Parathyroid adenoma (tissue), 2 donors: Measurements from ENCODE around the gene ARPC4.

Source experiments
- H2AFZ ChIP-seq: fragments of 300-600 bp; sonication (generic); one replicate; pipeline ENCODE4 v1.7.0; 2017; ENCODE audit warnings: antibody characterized with exemption, mild to moderate bottlenecking
- H3K27ac ChIP-seq: fragments of 300-600 bp; sonication (generic); one replicate; pipeline ENCODE4 v1.7.0; 2017
- H3K27me3 ChIP-seq: fragments of 300-600 bp; sonication (generic); one replicate; pipeline ENCODE4 v1.7.0; 2017; ENCODE audit warnings: low read length; ENCODE audit not compliant: control insufficient read depth, insufficient read depth
- H3K36me3 ChIP-seq: fragments of 300-600 bp; sonication (generic); one replicate; pipeline ENCODE4 v1.7.0; 2017; ENCODE audit warnings: low read length; ENCODE audit not compliant: control insufficient read depth, insufficient read depth
- H3K4me1 ChIP-seq: fragments of 300-600 bp; sonication (generic); one replicate; pipeline ENCODE4 v1.7.0; 2017; ENCODE audit warnings: control low read depth
- H3K4me2 ChIP-seq: fragments of 300-600 bp; sonication (generic); one replicate; pipeline ENCODE4 v1.7.0; 2017; ENCODE audit warnings: low read length
- H3K4me3 ChIP-seq: fragments of 300-600 bp; sonication (generic); one replicate; pipeline ENCODE4 v1.7.0; 2017; ENCODE audit warnings: low read depth, low read length
- H3K79me2 ChIP-seq: fragments of 300-600 bp; sonication (generic); one replicate; pipeline ENCODE4 v1.7.0; 2017; ENCODE audit warnings: control low read depth
- H3K9ac ChIP-seq: fragments of 300-600 bp; sonication (generic); one replicate; pipeline ENCODE4 v1.7.0; 2017; ENCODE audit warnings: mild to moderate bottlenecking
- H3K9me3 ChIP-seq: fragments of 300-600 bp; sonication (generic); one replicate; pipeline ENCODE4 v1.7.0; 2017; ENCODE audit warnings: low read length; ENCODE audit not compliant: control insufficient read depth
- TF ChIP-seq, protein P1 (sequence below): fragments of 300-600 bp; sonication (generic); IDR thresholded peaks from one replicate; pipeline ENCODE4 v1.7.0; 2017; ENCODE audit warnings: antibody characterized with exemption, mild to moderate bottlenecking
- donor health status: primary hyperparathyroidism.

Gene ARPC4

GRCh38 chr3:9806137-9806536, 13.3 kb downstream of the ARPC4 start:
- TF ChIP-seq, protein P1, sequence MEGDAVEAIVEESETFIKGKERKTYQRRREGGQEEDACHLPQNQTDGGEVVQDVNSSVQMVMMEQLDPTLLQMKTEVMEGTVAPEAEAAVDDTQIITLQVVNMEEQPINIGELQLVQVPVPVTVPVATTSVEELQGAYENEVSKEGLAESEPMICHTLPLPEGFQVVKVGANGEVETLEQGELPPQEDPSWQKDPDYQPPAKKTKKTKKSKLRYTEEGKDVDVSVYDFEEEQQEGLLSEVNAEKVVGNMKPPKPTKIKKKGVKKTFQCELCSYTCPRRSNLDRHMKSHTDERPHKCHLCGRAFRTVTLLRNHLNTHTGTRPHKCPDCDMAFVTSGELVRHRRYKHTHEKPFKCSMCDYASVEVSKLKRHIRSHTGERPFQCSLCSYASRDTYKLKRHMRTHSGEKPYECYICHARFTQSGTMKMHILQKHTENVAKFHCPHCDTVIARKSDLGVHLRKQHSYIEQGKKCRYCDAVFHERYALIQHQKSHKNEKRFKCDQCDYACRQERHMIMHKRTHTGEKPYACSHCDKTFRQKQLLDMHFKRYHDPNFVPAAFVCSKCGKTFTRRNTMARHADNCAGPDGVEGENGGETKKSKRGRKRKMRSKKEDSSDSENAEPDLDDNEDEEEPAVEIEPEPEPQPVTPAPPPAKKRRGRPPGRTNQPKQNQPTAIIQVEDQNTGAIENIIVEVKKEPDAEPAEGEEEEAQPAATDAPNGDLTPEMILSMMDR: no peak
- Histone ChIP-seq H2AFZ (no peak overlapping the region), H3K27ac (no peak overlapping the region), H3K4me3 (no peak overlapping the region), H3K27me3 (no peaks in the 10 kb centered on the region), H3K36me3 (no peaks in the 10 kb centered on the region), H3K9me3 (no peaks in the 10 kb centered on the region), H3K9ac (no peak overlapping the region), H3K4me2 (no peak overlapping the region), H3K79me2 (peaks cover 2% of the 10 kb centered on the region), H3K4me1 (peaks cover 6% of the 10 kb centered on the region)

- Histone ChIP-seq H3K27me3 (no peaks in the 10 kb centered on the region), H3K27ac (no peak overlapping the region), H3K9me3 (no peaks in the 10 kb centered on the region), H2AFZ (no peak overlapping the region), H3K36me3 (no peaks in the 10 kb centered on the region), H3K9ac (no peak overlapping the region), H3K4me2 (no peak overlapping the region), H3K4me3 (no peak overlapping the region), H3K4me1 (peaks cover 6% of the 10 kb centered on the region), H3K79me2 (peaks cover 2% of the 10 kb centered on the region)
- TF ChIP-seq, protein P1: no peak
These were observed 14.1 kb downstream of the ARPC4 start for GRCh38 chr3:9806688-9807589.

- H3K4me1 ChIP-seq: peaks cover 6% of the 10 kb centered on the region
- H3K4me3 ChIP-seq: no peak overlapping the region
- no peak overlapping the region for H3K4me2 ChIP-seq
- no peaks in the 10 kb centered on the region for H3K36me3 ChIP-seq
- H3K9ac ChIP-seq: no peak overlapping the region
- TF ChIP-seq, protein P1: no peak
- no peaks in the 10 kb centered on the region for H3K27me3 ChIP-seq
- no peaks in the 10 kb centered on the region for H3K9me3 ChIP-seq
- peaks cover 2% of the 10 kb centered on the region for H3K79me2 ChIP-seq
- H3K27ac ChIP-seq: no peak overlapping the region
- no peak overlapping the region for H2AFZ ChIP-seq
These were observed 15.1 kb downstream of the ARPC4 start for GRCh38 chr3:9807981-9808344.

GRCh38 chr3:9808345-9809037, 15.6 kb downstream of the ARPC4 start:
- TF ChIP-seq, protein P1: no peak
- Histone ChIP-seq H3K36me3 (no peaks in the 10 kb centered on the region), H3K4me2 (no peak overlapping the region), H2AFZ (no peak overlapping the region), H3K9ac (no peak overlapping the region), H3K4me3 (no peak overlapping the region), H3K9me3 (no peaks in the 10 kb centered on the region), H3K27me3 (no peaks in the 10 kb centered on the region), H3K79me2 (no peaks in the 10 kb centered on the region), H3K4me1 (peaks cover 6% of the 10 kb centered on the region), H3K27ac (peak overlapping the region; percentile 76)
